ENCODE measurements around the gene JPT2. TPM values are rescaled to one million over a fixed set of nuclear protein-coding genes. Genes with fewer than 3 reads are reported as not detected.

JPT2 gene
- total RNA-seq, 2 donors from 2014 or later: 55.9 to 85.1 TPM

GRCh38 chr16:1734123-1734522 lies 56.0 kb downstream of the JPT2 start:
- H3K4me3 Mint-ChIP-seq: no peak overlapping the region
- no peaks in the 10 kb centered on the region for H3K9me3 Mint-ChIP-seq
- ATAC-seq (replicated peaks): no peak
- no peaks in the 10 kb centered on the region for H3K4me1 Mint-ChIP-seq
- H3K27me3 Mint-ChIP-seq: no peaks in the 10 kb centered on the region
- H3K36me3 Mint-ChIP-seq (ENCODE audit: low read depth): peaks cover 17% of the 10 kb centered on the region
- no peak overlapping the region for H3K27ac Mint-ChIP-seq

GRCh38 chr16:1734816-1735215 lies 56.7 kb downstream of the JPT2 start:
- H3K27me3 Mint-ChIP-seq: no peaks in the 10 kb centered on the region
- H3K27ac Mint-ChIP-seq: no peak overlapping the region
- H3K4me3 Mint-ChIP-seq: no peak overlapping the region
- ATAC-seq (replicated peaks): no peak
- no peaks in the 10 kb centered on the region for H3K4me1 Mint-ChIP-seq
- H3K9me3 Mint-ChIP-seq: no peaks in the 10 kb centered on the region
- H3K36me3 Mint-ChIP-seq (ENCODE audit: low read depth): peaks cover 14% of the 10 kb centered on the region

- Mint-ChIP-seq H3K27ac (no peak overlapping the region), H3K4me1 (no peaks in the 10 kb centered on the region), H3K4me3 (no peak overlapping the region), H3K36me3 (ENCODE audit: low read depth) (peaks cover 11% of the 10 kb centered on the region), H3K27me3 (no peaks in the 10 kb centered on the region), H3K9me3 (no peaks in the 10 kb centered on the region)
- ATAC-seq (replicated peaks): no peak
Measured at GRCh38 chr16:1740234-1740633, 62.2 kb downstream of the JPT2 start.

- peaks cover 18% of the 10 kb centered on the region for H3K36me3 Mint-ChIP-seq (ENCODE audit: low read depth)
- H3K4me3 Mint-ChIP-seq: no peak overlapping the region
- H3K9me3 Mint-ChIP-seq: no peaks in the 10 kb centered on the region
- no peaks in the 10 kb centered on the region for H3K4me1 Mint-ChIP-seq
- ATAC-seq (replicated peaks): no peak
- H3K27ac Mint-ChIP-seq: no peak overlapping the region
- H3K27me3 Mint-ChIP-seq: no peaks in the 10 kb centered on the region
Measured at GRCh38 chr16:1740781-1741490, 62.9 kb downstream of the JPT2 start.

GRCh38 chr16:1741553-1742165 lies 63.6 kb downstream of the JPT2 start:
- no peaks in the 10 kb centered on the region for H3K9me3 Mint-ChIP-seq
- H3K27me3 Mint-ChIP-seq: no peaks in the 10 kb centered on the region
- H3K27ac Mint-ChIP-seq: no peak overlapping the region

GRCh38 chr16:1743376-1744337 lies 65.6 kb downstream of the JPT2 start:
- no peaks in the 10 kb centered on the region for H3K9me3 Mint-ChIP-seq
- ATAC-seq (replicated peaks): no peak
- peaks cover 23% of the 10 kb centered on the region for H3K36me3 Mint-ChIP-seq (ENCODE audit: low read depth)
- no peaks in the 10 kb centered on the region for H3K27me3 Mint-ChIP-seq
- H3K4me3 Mint-ChIP-seq: no peak overlapping the region
- H3K4me1 Mint-ChIP-seq: no peaks in the 10 kb centered on the region
- no peak overlapping the region for H3K27ac Mint-ChIP-seq

More at GRCh38 chr16:1741553-1742165, 63.6 kb downstream of the JPT2 start:
- H3K36me3 Mint-ChIP-seq (ENCODE audit: low read depth): peaks cover 20% of the 10 kb centered on the region
- no peak overlapping the region for H3K4me3 Mint-ChIP-seq
- H3K4me1 Mint-ChIP-seq: no peaks in the 10 kb centered on the region
- no peak for ATAC-seq (replicated peaks)

- no peak overlapping the region for H3K4me3 Mint-ChIP-seq
- H3K27ac Mint-ChIP-seq: no peak overlapping the region
- no peaks in the 10 kb centered on the region for H3K4me1 Mint-ChIP-seq
- H3K9me3 Mint-ChIP-seq: no peaks in the 10 kb centered on the region
- no peaks in the 10 kb centered on the region for H3K27me3 Mint-ChIP-seq
- peaks cover 30% of the 10 kb centered on the region for H3K36me3 Mint-ChIP-seq (ENCODE audit: low read depth)
- no peak for ATAC-seq (replicated peaks)
Measured at GRCh38 chr16:1744338-1744840, 66.3 kb downstream of the JPT2 start.

- Mint-ChIP-seq H3K36me3 (ENCODE audit: low read depth) (peaks cover 30% of the 10 kb centered on the region), H3K27me3 (no peaks in the 10 kb centered on the region), H3K4me1 (no peaks in the 10 kb centered on the region), H3K9me3 (no peaks in the 10 kb centered on the region), H3K4me3 (no peak overlapping the region), H3K27ac (no peak overlapping the region)
- ATAC-seq (replicated peaks): no peak
Measured at GRCh38 chr16:1745181-1745899, 67.3 kb downstream of the JPT2 start.

GRCh38 chr16:1745900-1746692 lies 68.0 kb downstream of the JPT2 start:
- no peak overlapping the region for H3K27ac Mint-ChIP-seq
- H3K9me3 Mint-ChIP-seq: no peaks in the 10 kb centered on the region
- H3K4me3 Mint-ChIP-seq: no peak overlapping the region
- no peaks in the 10 kb centered on the region for H3K4me1 Mint-ChIP-seq
- ATAC-seq (replicated peaks): no peak
- H3K36me3 Mint-ChIP-seq (ENCODE audit: low read depth): peaks cover 30% of the 10 kb centered on the region
- H3K27me3 Mint-ChIP-seq: no peaks in the 10 kb centered on the region

GRCh38 chr16:1746693-1747195 lies 68.7 kb downstream of the JPT2 start:
- Mint-ChIP-seq H3K4me1 (no peaks in the 10 kb centered on the region), H3K4me3 (no peak overlapping the region), H3K27me3 (no peaks in the 10 kb centered on the region), H3K9me3 (no peaks in the 10 kb centered on the region), H3K27ac (no peak overlapping the region), H3K36me3 (ENCODE audit: low read depth) (peaks cover 32% of the 10 kb centered on the region)
- no peak for ATAC-seq (replicated peaks)

- no peak for ATAC-seq (replicated peaks)
- no peak overlapping the region for H3K4me3 Mint-ChIP-seq
- no peaks in the 10 kb centered on the region for H3K27me3 Mint-ChIP-seq
- H3K36me3 Mint-ChIP-seq (ENCODE audit: low read depth): peaks cover 44% of the 10 kb centered on the region
- no peak overlapping the region for H3K27ac Mint-ChIP-seq
- H3K4me1 Mint-ChIP-seq: no peaks in the 10 kb centered on the region
- no peaks in the 10 kb centered on the region for H3K9me3 Mint-ChIP-seq
Measured at GRCh38 chr16:1747934-1748333, 69.9 kb downstream of the JPT2 start.

- Mint-ChIP-seq H3K27me3 (no peaks in the 10 kb centered on the region), H3K27ac (no peak overlapping the region), H3K4me3 (no peak overlapping the region), H3K36me3 (ENCODE audit: low read depth) (peaks cover 55% of the 10 kb centered on the region), H3K4me1 (no peaks in the 10 kb centered on the region), H3K9me3 (no peaks in the 10 kb centered on the region)
- ATAC-seq (replicated peaks): peak; percentile 32
Measured at GRCh38 chr16:1749152-1750117, 71.4 kb downstream of the JPT2 start.
